Neural cell (in vitro differentiated cells): ENCODE data around the gene ALK. TPM values are rescaled to one million over a fixed set of nuclear protein-coding genes. Genes with fewer than 3 reads are reported as not detected.

Experiments
- H2AFZ ChIP-seq: fragments of 200-600, 300-800 bp; sonication (generic), shearing (Covaris generic); 2 replicates; pipeline ENCODE4 v1.6.0; 2014; ENCODE audit warnings: low read depth, mild to moderate bottlenecking, antibody characterized with exemption, low read length, moderate library complexity
- H3F3A ChIP-seq: fragments of 200-600 bp; shearing (Covaris generic); 2 replicates; pipeline ENCODE4 v1.6.1; 2016; ENCODE audit warnings: mild to moderate bottlenecking, moderate library complexity, mixed read lengths, antibody characterized with exemption, low read length; ENCODE audit not compliant: insufficient read depth, poor library complexity, severe bottlenecking
- H3K27ac ChIP-seq: fragments of 200-600, 300-800 bp; sonication (generic), shearing (Covaris generic); 2 replicates; pipeline ENCODE4 v1.5.1; 2014; ENCODE audit warnings: mild to moderate bottlenecking, low read length, moderate library complexity
- H3K27me3 ChIP-seq: fragments of 300-800, 200-600 bp; sonication (generic), shearing (Covaris generic); 2 replicates; pipeline ENCODE4 v1.6.0; 2014; ENCODE audit warnings: mild to moderate bottlenecking, low read depth, low read length, moderate library complexity; ENCODE audit not compliant: insufficient read depth
- H3K36me3 ChIP-seq: fragments of 300-800, 200-600 bp; sonication (generic), shearing (Covaris generic); 2 replicates; pipeline ENCODE4 v1.5.1; 2014; ENCODE audit warnings: mild to moderate bottlenecking, antibody characterized with exemption, low read length, moderate library complexity; ENCODE audit not compliant: insufficient read depth
- H3K4me2 ChIP-seq: fragments of 300-800, 200-600 bp; sonication (generic), shearing (Covaris generic); 2 replicates; pipeline ENCODE4 v1.6.0; 2014; ENCODE audit warnings: mild to moderate bottlenecking, low read length
- H3K4me3 ChIP-seq: fragments of 300-800, 200-600 bp; sonication (generic), shearing (Covaris generic); 2 replicates; pipeline ENCODE4 v1.5.1; 2014; ENCODE audit warnings: mild to moderate bottlenecking, low read length, moderate library complexity
- H3K79me2 ChIP-seq: fragments of 200-600 bp; shearing (Covaris generic); replicated peaks from 2 replicates; pipeline ENCODE4 v1.6.0; 2014; ENCODE audit warnings: mild to moderate bottlenecking, low read length, moderate library complexity; ENCODE audit not compliant: insufficient read depth
- H3K9ac ChIP-seq: fragments of 300-800, 200-600 bp; sonication (generic), shearing (Covaris generic); 2 replicates; pipeline ENCODE4 v1.6.1; 2016; ENCODE audit warnings: mild to moderate bottlenecking, low read length, mixed read lengths
- H3K9me2 ChIP-seq: fragments of 200-600 bp; shearing (Covaris generic); 2 replicates; pipeline ENCODE4 v1.6.1; 2016; ENCODE audit warnings: mild to moderate bottlenecking, low read length, mixed read lengths; ENCODE audit not compliant: insufficient read depth
- H3K9me3 ChIP-seq: fragments of 200-600, 300-800 bp; sonication (generic), shearing (Covaris generic); 2 replicates; pipeline ENCODE4 v1.6.1; 2016; ENCODE audit warnings: mild to moderate bottlenecking, mixed run types, low read length, moderate library complexity, mixed read lengths
- H4K20me1 ChIP-seq: fragments of 200-600 bp; shearing (Covaris generic); 2 replicates; pipeline ENCODE4 v1.6.1; 2016; ENCODE audit warnings: mild to moderate bottlenecking, mixed run types; ENCODE audit not compliant: insufficient read depth
- CTCF ChIP-seq: fragments of 450-650 bp; IDR thresholded peaks from 2 replicates; pipeline ENCODE4 v1.5.1; 2014; ENCODE audit warnings: antibody characterized with exemption, mild to moderate bottlenecking, moderate library complexity; ENCODE audit not compliant: poor library complexity, severe bottlenecking
- EP300 ChIP-seq: fragments of 450-650 bp; conservative IDR thresholded peaks from 2 replicates; pipeline ENCODE4 v1.6.1; 2014; ENCODE audit warnings: antibody characterized with exemption, mild to moderate bottlenecking, moderate library complexity; ENCODE audit not compliant: poor library complexity, severe bottlenecking
- EZH2 ChIP-seq: fragments of 200-600, 300-800 bp; shearing (Covaris generic), sonication (generic); IDR thresholded peaks from 2 replicates; pipeline ENCODE4 v1.6.1; 2014; ENCODE audit warnings: antibody characterized with exemption, low read length, borderline replicate concordance, mild to moderate bottlenecking; ENCODE audit not compliant: insufficient read depth, poor library complexity, severe bottlenecking
- MXI1 ChIP-seq: fragments of 450-650 bp; conservative IDR thresholded peaks from 2 replicates; pipeline ENCODE4 v1.6.1; 2014; ENCODE audit warnings: antibody characterized with exemption, mild to moderate bottlenecking; ENCODE audit not compliant: poor library complexity, severe bottlenecking
- POLR2AphosphoS5 ChIP-seq: IDR thresholded peaks from 2 replicates; pipeline ENCODE4 v1.6.1; 2012
- RAD21 ChIP-seq: fragments of 450-650 bp; conservative IDR thresholded peaks from 2 replicates; pipeline ENCODE4 v1.6.1; 2014; ENCODE audit warnings: antibody characterized with exemption, mild to moderate bottlenecking, moderate library complexity
- REST ChIP-seq: IDR thresholded peaks from 2 replicates; pipeline ENCODE4 v1.6.1; 2012; ENCODE audit warnings: borderline replicate concordance
- SMC3 ChIP-seq: fragments of 450-650 bp; conservative IDR thresholded peaks from 2 replicates; pipeline ENCODE4 v1.6.1; 2014; ENCODE audit warnings: antibody characterized with exemption, mild to moderate bottlenecking, moderate library complexity; ENCODE audit not compliant: poor library complexity
- TAF1 ChIP-seq: IDR thresholded peaks from 2 replicates; pipeline ENCODE4 v1.6.1; 2012; ENCODE audit warnings: low read depth
- polyA plus RNA-seq: library from polyadenylated mRNA; depleted of rRNA; stranded (reverse); fragments of >200 nt; gene quantifications from 2 replicates; pipeline ENCODE4 v1.2.3, GENCODE V29; 2014

ALK gene
- polyA plus RNA-seq, 1 donor from 2014 or later = 7.1 TPM

- Histone ChIP-seq H3K9me3 (no peaks in the 10 kb centered on the region), H3K4me2 (no peak overlapping the region)
- TF ChIP-seq POLR2AphosphoS5 (no peak), REST (no peak), RAD21 (no peak), CTCF (no peak), EZH2 (no peak), SMC3 (no peak), MXI1 (no peak), EP300 (no peak), TAF1 (no peak)
Measured at GRCh38 chr2:29765721-29766120, 155.7 kb downstream of the ALK start.

GRCh38 chr2:29763371-29763770, 158.0 kb downstream of the ALK start:
- H3K27me3 ChIP-seq = no peaks in the 10 kb centered on the region
- no peak overlapping the region for H3K27ac ChIP-seq
- H2AFZ ChIP-seq = no peak overlapping the region
- no peak overlapping the region for H3K9ac ChIP-seq
- no peaks in the 10 kb centered on the region for H3K36me3 ChIP-seq
- no peaks in the 10 kb centered on the region for H3F3A ChIP-seq
- no peaks in the 10 kb centered on the region for H3K79me2 ChIP-seq
- no peak overlapping the region for H3K4me2 ChIP-seq
- no peak for TF ChIP-seq EP300
- no peak for TF ChIP-seq CTCF
- no peak for TF ChIP-seq SMC3
- no peak for TF ChIP-seq REST
- no peak for TF ChIP-seq MXI1
- no peak for TF ChIP-seq RAD21
- TF ChIP-seq EZH2 = no peak
- TF ChIP-seq TAF1 = no peak
- no peak for TF ChIP-seq POLR2AphosphoS5
- H3K9me3 ChIP-seq = no peaks in the 10 kb centered on the region
- H4K20me1 ChIP-seq = no peaks in the 10 kb centered on the region
- H3K9me2 ChIP-seq = no peaks in the 10 kb centered on the region
- H3K4me3 ChIP-seq = no peak overlapping the region

More at GRCh38 chr2:29765721-29766120, 155.7 kb downstream of the ALK start:
- H3F3A ChIP-seq = no peaks in the 10 kb centered on the region
- no peaks in the 10 kb centered on the region for H4K20me1 ChIP-seq
- H2AFZ ChIP-seq = no peak overlapping the region
- H3K9me2 ChIP-seq = no peaks in the 10 kb centered on the region
- H3K27ac ChIP-seq = no peak overlapping the region
- no peak overlapping the region for H3K4me3 ChIP-seq
- no peaks in the 10 kb centered on the region for H3K27me3 ChIP-seq
- H3K36me3 ChIP-seq = no peaks in the 10 kb centered on the region
- H3K9ac ChIP-seq = no peak overlapping the region
- no peaks in the 10 kb centered on the region for H3K79me2 ChIP-seq
